Lower lobe of right lung (tissue), 2 donors: ENCODE measurements around the gene SKAP2. TPM values are rescaled to one million over a fixed set of nuclear protein-coding genes. Genes with fewer than 3 reads are reported as not detected.

ENCODE experiments used
- ATAC-seq, 2 donors: fragments of 200-7000 bp; cut with Tn5 transposase; one replicate each; pipeline ENCODE4 v1.9.1; 2020 to 2022; ENCODE audit warnings: mild to moderate bottlenecking in 2 of 2, moderate library complexity in 2 of 2
- DNase-seq: peaks from one replicate; pipeline ENCODE4 v3.0.0-alpha.2; 2020
- H3K27ac ChIP-seq: fragments of 200-600 bp; one replicate; pipeline ENCODE4 v1.8.0; 2022
- H3K27me3 ChIP-seq: fragments of 200-600 bp; one replicate; pipeline ENCODE4 v1.8.0; 2022; ENCODE audit warnings: low read depth
- H3K36me3 ChIP-seq: fragments of 200-600 bp; one replicate; pipeline ENCODE4 v1.8.0; 2022; ENCODE audit warnings: mild to moderate bottlenecking
- H3K4me1 ChIP-seq: fragments of 200-600 bp; one replicate; pipeline ENCODE4 v1.8.0; 2022
- H3K4me3 ChIP-seq: fragments of 200-600 bp; one replicate; pipeline ENCODE4 v1.8.0; 2022; ENCODE audit warnings: mild to moderate bottlenecking
- H3K9me3 ChIP-seq: fragments of 200-600 bp; one replicate; pipeline ENCODE4 v1.8.0; 2022
- CTCF ChIP-seq: fragments of 200-600 bp; IDR thresholded peaks from one replicate; pipeline ENCODE4 v1.8.0; 2022; ENCODE audit warnings: antibody characterized with exemption, mild to moderate bottlenecking
- intact Hi-C: fragments of 100-400 bp; cut with DNase I; formaldehyde crosslinking; loops from one replicate; pipeline ENCODE4 v1.11.0; 2022
- total RNA-seq: library from RNA; stranded (reverse); fragmentation: NEBNext Ultra II Directional; extraction: Animal tissue kit (Norgen Biotek cat#: 25700); gene quantifications from one replicate; pipeline ENCODE4 v1.2.1, GENCODE V29; 2021
- donor health status: DM: no; HTN: yes; CAD: no; lungs with severe emphysema.

The SKAP2 gene
- total RNA-seq, 1 donor from 2014 or later = 75.0 TPM

GRCh38 chr7:26861050-26861449 lies 3.3 kb downstream of the SKAP2 start:
- intact Hi-C loops = no loop called here
- DNase-seq (no peak), ATAC-seq (no peak)
- no peak overlapping the region for H3K27ac ChIP-seq
- peaks cover 37% of the 10 kb centered on the region for H3K4me1 ChIP-seq
- no peaks in the 10 kb centered on the region for H3K36me3 ChIP-seq
- no peak for TF ChIP-seq CTCF
- no peaks in the 10 kb centered on the region for H3K9me3 ChIP-seq
- no peaks in the 10 kb centered on the region for H3K27me3 ChIP-seq
- no peak overlapping the region for H3K4me3 ChIP-seq

GRCh38 chr7:26860361-26860760 lies 4.0 kb downstream of the SKAP2 start:
- H3K4me3 ChIP-seq = no peak overlapping the region
- DNase-seq (no peak), ATAC-seq (no peak)
- no peaks in the 10 kb centered on the region for H3K9me3 ChIP-seq
- H3K36me3 ChIP-seq = no peaks in the 10 kb centered on the region
- H3K4me1 ChIP-seq = peaks cover 40% of the 10 kb centered on the region
- intact Hi-C loops = no loop called here
- TF ChIP-seq CTCF = no peak
- H3K27ac ChIP-seq = no peak overlapping the region
- no peaks in the 10 kb centered on the region for H3K27me3 ChIP-seq

- H3K9me3 ChIP-seq = no peaks in the 10 kb centered on the region
- intact Hi-C loops = loop anchor here (5.0 kb wide), 1 partner anchor 283 kb away; the partner anchor contains the start of gene HOXA5
- no peak overlapping the region for H3K4me3 ChIP-seq
- DNase-seq = no peak
- no peaks in the 10 kb centered on the region for H3K36me3 ChIP-seq
- ATAC-seq = no peak
- no peak overlapping the region for H3K27ac ChIP-seq
- no peaks in the 10 kb centered on the region for H3K27me3 ChIP-seq
- peaks cover 44% of the 10 kb centered on the region for H3K4me1 ChIP-seq
- TF ChIP-seq CTCF = no peak
Measured at GRCh38 chr7:26859720-26860119, 4.7 kb downstream of the SKAP2 start.

- Histone ChIP-seq H3K4me3 (peak overlapping the region; percentile 44), H3K4me1 (peaks cover 52% of the 10 kb centered on the region), H3K27me3 (no peaks in the 10 kb centered on the region), H3K9me3 (no peaks in the 10 kb centered on the region), H3K27ac (peak overlapping the region; percentile 85), H3K36me3 (no peaks in the 10 kb centered on the region)
- no peak for TF ChIP-seq CTCF
- intact Hi-C loops = loop anchor here (5.0 kb wide), 1 partner anchor 284 kb away; the partner anchor contains the start of gene HOXA5
- no peak for DNase-seq
- ATAC-seq = no peak
Measured at GRCh38 chr7:26858735-26859134, 5.7 kb downstream of the SKAP2 start.

GRCh38 chr7:26858241-26858715 lies 6.1 kb downstream of the SKAP2 start:
- peak overlapping the region; percentile 85 for H3K27ac ChIP-seq
- peaks cover 52% of the 10 kb centered on the region for H3K4me1 ChIP-seq
- peak in 1 of 2 donors; percentile 19 for ATAC-seq
- H3K27me3 ChIP-seq = no peaks in the 10 kb centered on the region
- intact Hi-C loops = loop anchor here (5.0 kb wide), 1 partner anchor 284 kb away; the partner anchor contains the start of gene HOXA5
- no peaks in the 10 kb centered on the region for H3K36me3 ChIP-seq
- H3K9me3 ChIP-seq = no peaks in the 10 kb centered on the region
- DNase-seq = no peak
- peak overlapping the region; percentile 44 for H3K4me3 ChIP-seq
- TF ChIP-seq CTCF = no peak
